ENCODE measurements around the gene HEXIM2.

DNA sequence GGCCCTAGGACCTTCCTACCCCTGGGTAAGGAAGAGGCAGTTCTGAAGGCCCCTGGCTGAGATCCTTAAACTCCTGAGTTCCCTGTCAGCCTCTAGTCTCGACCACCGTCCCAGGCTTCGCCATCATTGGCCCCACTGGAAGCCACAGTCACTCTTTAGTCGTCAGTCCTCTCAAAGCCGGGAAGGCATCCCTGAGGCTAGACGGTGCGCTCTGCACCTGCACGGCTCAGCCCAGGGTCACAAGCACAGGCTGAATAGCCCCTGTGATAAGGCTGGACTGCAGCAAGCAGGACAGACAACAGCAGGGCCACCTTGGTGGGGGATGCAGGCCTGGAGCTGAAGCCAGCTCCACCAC is 16.7 kb upstream of the HEXIM2 start:
- TF ChIP-seq, protein P1, sequence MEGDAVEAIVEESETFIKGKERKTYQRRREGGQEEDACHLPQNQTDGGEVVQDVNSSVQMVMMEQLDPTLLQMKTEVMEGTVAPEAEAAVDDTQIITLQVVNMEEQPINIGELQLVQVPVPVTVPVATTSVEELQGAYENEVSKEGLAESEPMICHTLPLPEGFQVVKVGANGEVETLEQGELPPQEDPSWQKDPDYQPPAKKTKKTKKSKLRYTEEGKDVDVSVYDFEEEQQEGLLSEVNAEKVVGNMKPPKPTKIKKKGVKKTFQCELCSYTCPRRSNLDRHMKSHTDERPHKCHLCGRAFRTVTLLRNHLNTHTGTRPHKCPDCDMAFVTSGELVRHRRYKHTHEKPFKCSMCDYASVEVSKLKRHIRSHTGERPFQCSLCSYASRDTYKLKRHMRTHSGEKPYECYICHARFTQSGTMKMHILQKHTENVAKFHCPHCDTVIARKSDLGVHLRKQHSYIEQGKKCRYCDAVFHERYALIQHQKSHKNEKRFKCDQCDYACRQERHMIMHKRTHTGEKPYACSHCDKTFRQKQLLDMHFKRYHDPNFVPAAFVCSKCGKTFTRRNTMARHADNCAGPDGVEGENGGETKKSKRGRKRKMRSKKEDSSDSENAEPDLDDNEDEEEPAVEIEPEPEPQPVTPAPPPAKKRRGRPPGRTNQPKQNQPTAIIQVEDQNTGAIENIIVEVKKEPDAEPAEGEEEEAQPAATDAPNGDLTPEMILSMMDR (IDR thresholded peaks at IDR 0.05): no peak
- TF ChIP-seq POLR2A (IDR thresholded peaks at IDR 0.05): no peak

Measured in heart left ventricle (tissue), 13 donors.